PC-9 (cell line): Measurements from ENCODE around the gene PPP2R3B.

Experiments used
- EZH2 ChIP-seq: fragments of 200-600 bp; sonication (generic); IDR thresholded peaks from 2 replicates; pipeline ENCODE4 v1.8.0; 2017; ENCODE audit warnings: antibody characterized with exemption, low read depth
- TF ChIP-seq, protein P1 (sequence below): fragments of 200-600 bp; sonication (generic); conservative IDR thresholded peaks from 2 replicates; pipeline ENCODE4 v1.6.1; 2017; ENCODE audit warnings: mixed run types, antibody characterized with exemption, mild to moderate bottlenecking, moderate library complexity

DNA sequence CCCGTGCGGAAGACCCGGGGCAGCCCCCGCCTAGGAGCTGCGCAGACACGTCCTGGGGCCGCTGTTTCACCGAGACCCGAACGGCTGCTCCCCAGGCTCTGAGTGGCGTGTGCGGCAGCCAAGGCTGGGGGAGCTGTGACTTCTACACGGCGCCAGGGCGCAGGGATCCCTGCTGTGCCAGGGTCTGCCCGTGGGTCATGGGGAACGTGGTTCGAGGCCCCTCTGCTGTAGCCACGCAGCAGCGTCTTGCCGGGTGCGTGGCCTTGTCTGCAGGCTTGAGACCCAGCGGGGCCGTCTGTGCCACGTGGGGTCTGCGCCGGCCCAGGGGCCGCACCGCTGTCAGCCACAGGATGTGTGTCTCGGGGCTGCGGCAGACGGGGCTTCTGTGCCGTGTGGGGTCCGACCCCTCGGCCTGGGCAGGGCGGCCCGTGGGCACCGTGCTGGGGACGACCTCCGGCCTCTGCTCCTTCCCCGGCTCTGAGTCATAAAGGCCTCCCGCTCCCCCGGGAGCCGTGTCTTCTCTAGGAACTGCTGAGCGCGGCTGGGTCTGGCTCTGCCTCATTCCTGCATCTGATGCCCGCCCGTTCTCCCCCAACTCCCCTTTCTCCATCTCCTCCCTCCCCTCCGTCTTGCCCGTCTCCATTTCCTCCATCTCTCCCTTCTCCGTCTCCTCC, 55.4 kb downstream of the PPP2R3B start:
- TF ChIP-seq, protein P1, sequence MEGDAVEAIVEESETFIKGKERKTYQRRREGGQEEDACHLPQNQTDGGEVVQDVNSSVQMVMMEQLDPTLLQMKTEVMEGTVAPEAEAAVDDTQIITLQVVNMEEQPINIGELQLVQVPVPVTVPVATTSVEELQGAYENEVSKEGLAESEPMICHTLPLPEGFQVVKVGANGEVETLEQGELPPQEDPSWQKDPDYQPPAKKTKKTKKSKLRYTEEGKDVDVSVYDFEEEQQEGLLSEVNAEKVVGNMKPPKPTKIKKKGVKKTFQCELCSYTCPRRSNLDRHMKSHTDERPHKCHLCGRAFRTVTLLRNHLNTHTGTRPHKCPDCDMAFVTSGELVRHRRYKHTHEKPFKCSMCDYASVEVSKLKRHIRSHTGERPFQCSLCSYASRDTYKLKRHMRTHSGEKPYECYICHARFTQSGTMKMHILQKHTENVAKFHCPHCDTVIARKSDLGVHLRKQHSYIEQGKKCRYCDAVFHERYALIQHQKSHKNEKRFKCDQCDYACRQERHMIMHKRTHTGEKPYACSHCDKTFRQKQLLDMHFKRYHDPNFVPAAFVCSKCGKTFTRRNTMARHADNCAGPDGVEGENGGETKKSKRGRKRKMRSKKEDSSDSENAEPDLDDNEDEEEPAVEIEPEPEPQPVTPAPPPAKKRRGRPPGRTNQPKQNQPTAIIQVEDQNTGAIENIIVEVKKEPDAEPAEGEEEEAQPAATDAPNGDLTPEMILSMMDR: no peak
- no peak for TF ChIP-seq EZH2
